ENCODE measurements around the gene PHACTR2.
"Not testable (repeated sequence)": the region's sequence is repeated elsewhere in the genome, so short reads cannot be mapped to it uniquely, and the experiment has no call there.

PHACTR2 gene

GRCh38 chr6:143664171-143664570, 13.6 kb upstream of the PHACTR2 start:
- no peak for TF ChIP-seq CTCF (IDR thresholded peaks at IDR 0.05; ENCODE audit: low read depth, low read length)

GRCh38 chr6:143666007-143666406, 11.8 kb upstream of the PHACTR2 start:
- not testable (repeated sequence) for DNase-seq (ENCODE audit: low read depth in 2 of 2); H3K4me3 ChIP-seq (replicated peaks in 1 of 2; ENCODE audit: low read depth in 2 of 2, low read length in 2 of 2)

More at GRCh38 chr6:143664171-143664570, 13.6 kb upstream of the PHACTR2 start:
- no peak for DNase-seq (ENCODE audit: low read depth in 2 of 2)
- H3K4me3 ChIP-seq (replicated peaks in 1 of 2; ENCODE audit: low read depth in 2 of 2, low read length in 2 of 2) = no peak overlapping the region

DNA sequence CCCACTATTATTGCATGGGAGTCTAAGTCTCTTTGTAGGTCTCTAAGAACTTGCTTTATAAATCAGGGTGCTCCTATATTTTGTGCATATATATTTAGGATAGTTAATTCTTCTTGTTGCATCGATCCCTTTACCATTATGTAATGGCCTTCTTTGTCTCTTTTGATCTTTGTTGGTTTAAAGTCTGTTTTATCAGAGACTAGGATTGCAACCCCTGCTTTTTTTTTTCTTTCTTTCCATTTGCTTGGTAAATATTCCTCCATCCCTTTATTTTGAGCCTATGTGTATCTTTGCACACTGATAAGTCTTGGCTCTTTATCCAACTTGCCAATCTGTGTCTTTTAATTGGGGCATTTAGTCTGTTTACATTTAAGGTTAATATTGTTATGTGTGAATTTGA, 8.3 kb upstream of the PHACTR2 start:
- not testable (repeated sequence) for DNase-seq (ENCODE audit: low read depth in 2 of 2); H3K4me3 ChIP-seq (replicated peaks in 1 of 2; ENCODE audit: low read depth in 2 of 2, low read length in 2 of 2)

GRCh38 chr6:143673669-143674068, 4.1 kb upstream of the PHACTR2 start:
- no peak for TF ChIP-seq CTCF (IDR thresholded peaks at IDR 0.05; ENCODE audit: low read depth, low read length)

DNA sequence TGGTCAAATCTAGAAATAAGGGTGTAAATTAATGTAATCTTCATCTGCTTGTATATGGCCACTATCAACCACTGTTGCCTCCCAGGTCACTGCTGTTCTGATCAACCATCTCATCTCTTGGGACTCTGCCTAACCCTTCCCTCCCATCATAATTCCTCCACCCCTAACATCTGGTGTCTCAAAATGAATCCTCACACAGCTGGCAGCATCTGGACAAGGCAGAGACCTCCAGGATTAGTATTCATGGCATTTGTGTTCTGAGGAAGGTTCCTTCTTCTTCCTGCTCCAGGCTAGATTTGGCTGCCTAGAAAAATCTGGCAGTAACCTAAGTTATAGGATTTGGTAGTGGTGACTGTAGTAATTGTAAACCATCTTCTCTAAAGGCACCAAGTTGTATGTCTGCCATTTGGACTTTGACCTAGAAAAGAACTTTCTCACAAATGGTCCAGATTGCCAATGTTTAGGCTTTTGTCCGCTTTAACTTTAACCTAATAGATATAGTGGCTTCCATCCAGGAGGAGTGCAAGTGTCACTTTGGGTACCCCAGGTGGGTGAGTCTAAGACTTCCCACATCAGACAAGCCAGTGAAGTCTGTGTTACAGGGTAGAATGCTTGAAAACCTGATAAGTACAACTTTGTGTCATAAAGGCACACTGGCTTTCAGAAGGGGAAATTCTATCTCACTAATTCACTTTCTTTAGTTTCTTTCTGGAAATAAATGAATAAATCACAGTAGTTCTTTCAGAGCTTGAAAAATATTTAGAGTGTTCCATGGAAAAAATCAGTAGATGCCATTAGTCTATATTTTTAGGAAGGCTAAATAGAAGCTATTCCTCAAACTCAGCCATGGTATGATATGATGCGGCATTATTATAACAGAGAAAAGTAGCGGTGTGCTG, 3.0 kb upstream of the PHACTR2 start:
- peak in 1 of 2 donors; percentile 44 for DNase-seq (ENCODE audit: low read depth in 2 of 2)
- no peak for TF ChIP-seq CTCF (IDR thresholded peaks at IDR 0.05; ENCODE audit: low read depth, low read length)
- H3K4me3 ChIP-seq (replicated peaks in 1 of 2; ENCODE audit: low read depth in 2 of 2, low read length in 2 of 2) = no peak overlapping the region

More at GRCh38 chr6:143673669-143674068, 4.1 kb upstream of the PHACTR2 start:
- no peak overlapping the region for H3K4me3 ChIP-seq (replicated peaks in 1 of 2; ENCODE audit: low read depth in 2 of 2, low read length in 2 of 2)
- DNase-seq (ENCODE audit: low read depth in 2 of 2) = peak; percentile 72 to 88

DNA sequence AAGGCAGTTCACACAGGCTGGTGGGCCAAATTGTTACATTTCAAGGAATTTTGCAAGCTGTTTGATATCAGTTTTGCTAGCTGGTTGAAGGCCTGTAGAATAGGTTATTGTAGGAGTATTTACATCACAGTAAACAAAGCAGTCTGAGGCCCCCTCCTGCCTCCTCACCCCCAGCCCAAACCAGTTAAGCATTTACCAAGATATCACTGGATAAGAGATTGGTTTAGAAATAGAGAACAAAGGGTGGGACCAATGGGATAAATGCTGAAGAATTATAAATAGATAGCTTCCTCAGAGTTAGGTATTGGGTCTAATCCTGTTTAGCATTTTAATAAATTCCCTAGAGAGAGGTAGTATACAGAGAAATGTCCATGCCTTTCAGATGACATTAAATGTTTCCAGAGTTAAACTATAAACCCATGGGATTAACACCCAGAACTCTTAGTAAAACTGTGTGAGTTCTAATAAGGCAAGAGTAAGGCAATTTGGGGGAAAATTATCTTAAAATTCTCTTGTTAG, 2.3 kb upstream of the PHACTR2 start:
- no peak for TF ChIP-seq CTCF (IDR thresholded peaks at IDR 0.05; ENCODE audit: low read depth, low read length)
- H3K4me3 ChIP-seq (replicated peaks in 1 of 2; ENCODE audit: low read depth in 2 of 2, low read length in 2 of 2) = no peak overlapping the region
- no peak for DNase-seq (ENCODE audit: low read depth in 2 of 2)

DNA sequence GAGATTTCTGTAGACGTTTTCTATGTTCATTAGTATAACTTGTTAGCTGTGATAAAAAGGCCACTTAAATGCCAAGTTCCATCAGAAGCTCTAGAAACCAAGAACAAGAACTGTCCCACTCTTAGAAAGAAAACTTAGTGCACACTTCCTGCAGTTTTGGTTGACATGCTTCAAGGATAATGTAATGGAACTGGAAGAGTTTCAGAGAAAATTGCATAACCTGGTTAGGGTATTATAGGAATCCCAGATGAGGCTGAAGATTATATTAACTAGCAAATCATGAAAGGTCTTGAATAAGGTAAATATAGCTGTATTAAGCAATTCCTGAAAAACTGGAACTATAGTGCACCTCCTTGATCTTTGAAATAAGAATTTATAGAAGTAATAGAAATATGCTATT, 1.8 kb upstream of the PHACTR2 start:
- no peak for TF ChIP-seq CTCF (IDR thresholded peaks at IDR 0.05; ENCODE audit: low read depth, low read length)
- DNase-seq (ENCODE audit: low read depth in 2 of 2) = peak; percentile 45 to 71
- H3K4me3 ChIP-seq (replicated peaks in 1 of 2; ENCODE audit: low read depth in 2 of 2, low read length in 2 of 2) = no peak overlapping the region
